HFFc6 (cell line): ENCODE results near the gene LINC01488. TPM values are rescaled to one million over a fixed set of nuclear protein-coding genes. Genes with fewer than 3 reads are reported as not detected.

ENCODE experiments used
- DNase-seq: peaks from one replicate; pipeline ENCODE4 v3.0.0-alpha.2; 2018
- H3K27ac Mint-ChIP-seq: 2 replicates; pipeline ENCODE4 v1.8.0; 2020; ENCODE audit warnings: mild to moderate bottlenecking, mixed read lengths
- H3K27me3 Mint-ChIP-seq: 2 replicates; pipeline ENCODE4 v1.8.0; 2021; ENCODE audit warnings: mild to moderate bottlenecking, moderate library complexity, mixed read lengths; ENCODE audit not compliant: insufficient read depth
- H3K36me3 Mint-ChIP-seq: 2 replicates; pipeline ENCODE4 v1.8.0; 2021; ENCODE audit warnings: low read depth, mixed read lengths
- H3K4me1 Mint-ChIP-seq: 2 replicates; pipeline ENCODE4 v1.8.0; 2020; ENCODE audit warnings: low read depth, mixed read lengths
- H3K4me3 Mint-ChIP-seq: 2 replicates; pipeline ENCODE4 v1.8.0; 2020; ENCODE audit warnings: mild to moderate bottlenecking, moderate library complexity, mixed read lengths
- H3K9me3 Mint-ChIP-seq: 2 replicates; pipeline ENCODE4 v1.8.0; 2020; ENCODE audit warnings: mild to moderate bottlenecking, mixed read lengths
- CTCF ChIP-seq: fragments of 200-600 bp; sonication (generic); IDR thresholded peaks from 2 replicates; pipeline ENCODE4 v1.5.0; 2021; ENCODE audit warnings: antibody characterized with exemption, mild to moderate bottlenecking
- total RNA-seq, 6 experiments: library from RNA; stranded (reverse); fragmentation: NEBNext Ultra II Directional; extraction: Animal tissue kit (Norgen Biotek cat#: 25700); gene quantifications; 2 replicates in 1 of 6; 3 replicates in 5 of 6; pipeline ENCODE4 v1.2.3, GENCODE V29; 2021

LINC01488 gene
- total RNA-seq, 6 experiments from 2014 or later: not detected

- Mint-ChIP-seq H3K4me3 (no peak overlapping the region), H3K9me3 (0 out of 2 replicates have a peak, but pooled peaks cover 4% of the 10 kb centered on the region)
These were observed 29.1 kb upstream of the LINC01488 start for GRCh38 chr11:69452206-69452987.

GRCh38 chr11:69453151-69453550, 28.3 kb upstream of the LINC01488 start:
- Mint-ChIP-seq H3K4me1 (peaks cover 34% of the 10 kb centered on the region), H3K9me3 (0 out of 2 replicates have a peak, but pooled peaks cover 4% of the 10 kb centered on the region), H3K27ac (no peak overlapping the region), H3K36me3 (peaks cover 24% of the 10 kb centered on the region), H3K4me3 (no peak overlapping the region), H3K27me3 (no peaks in the 10 kb centered on the region; the same call in none of the 2 replicates)
- no peak for TF ChIP-seq CTCF
- DNase-seq: no peak

More at GRCh38 chr11:69452206-69452987, 29.1 kb upstream of the LINC01488 start:
- TF ChIP-seq CTCF: no peak
- Mint-ChIP-seq H3K36me3 (peaks cover 17% of the 10 kb centered on the region), H3K27ac (no peak overlapping the region), H3K4me1 (peaks cover 42% of the 10 kb centered on the region), H3K27me3 (no peaks in the 10 kb centered on the region; the same call in none of the 2 replicates)
- no peak for DNase-seq

GRCh38 chr11:69454018-69454417, 27.4 kb upstream of the LINC01488 start:
- Mint-ChIP-seq H3K27ac (no peak overlapping the region), H3K36me3 (peaks cover 24% of the 10 kb centered on the region), H3K4me3 (no peak overlapping the region), H3K4me1 (peaks cover 26% of the 10 kb centered on the region), H3K9me3 (0 out of 2 replicates have a peak, but pooled peaks cover 4% of the 10 kb centered on the region), H3K27me3 (no peaks in the 10 kb centered on the region; the same call in none of the 2 replicates)
- DNase-seq: no peak
- no peak for TF ChIP-seq CTCF

- no peak overlapping the region for H3K4me3 Mint-ChIP-seq
- H3K9me3 Mint-ChIP-seq: peaks cover 13% of the 10 kb centered on the region
- DNase-seq: no peak
- peaks cover 3% of the 10 kb centered on the region for H3K27me3 Mint-ChIP-seq
- H3K4me1 Mint-ChIP-seq: peaks cover 26% of the 10 kb centered on the region
- no peak overlapping the region for H3K27ac Mint-ChIP-seq
- no peak for TF ChIP-seq CTCF
- H3K36me3 Mint-ChIP-seq: peaks cover 26% of the 10 kb centered on the region
These were observed 25.5 kb upstream of the LINC01488 start for GRCh38 chr11:69455969-69456368.

GRCh38 chr11:69456712-69457111, 24.8 kb upstream of the LINC01488 start:
- no peak for DNase-seq
- no peak for TF ChIP-seq CTCF
- peaks cover 16% of the 10 kb centered on the region for H3K9me3 Mint-ChIP-seq
- no peak overlapping the region for H3K27ac Mint-ChIP-seq
- peaks cover 27% of the 10 kb centered on the region for H3K4me1 Mint-ChIP-seq
- H3K36me3 Mint-ChIP-seq: peaks cover 26% of the 10 kb centered on the region
- H3K4me3 Mint-ChIP-seq: no peak overlapping the region
- peaks cover 3% of the 10 kb centered on the region for H3K27me3 Mint-ChIP-seq
